HepG2 (cell line): ENCODE data around the gene CNGA1. TPM values are rescaled to one million over a fixed set of nuclear protein-coding genes. Genes with fewer than 3 reads are reported as not detected.

Experiments used
- DMAP1 ChIP-seq: IDR thresholded peaks from 2 replicates; pipeline ENCODE4 v1.6.1; 2016
- FOXA1 ChIP-seq, 2 experiments: fragments of 450-650 bp in 1 of 2; sonication (generic) in 1 of 2; formaldehyde crosslinking in 1 of 2; IDR thresholded peaks; 2 replicates each; pipeline versions ENCODE4 v1.4.0 to v1.6.1; 2016 to 2020; ENCODE audit warnings: missing genetic modification reagents in 1 of 2
- JDP2 ChIP-seq: sonication (generic); formaldehyde crosslinking; IDR thresholded peaks from 2 replicates; pipeline ENCODE4 v1.8.1; 2022; ENCODE audit warnings: missing genetic modification reagents, borderline replicate concordance
- MBNL3 ChIP-seq: fragments of 250-450 bp; sonication (Bioruptor Pico); conservative IDR thresholded peaks from 2 replicates; pipeline ENCODE4 v1.8.0; 2022; ENCODE audit warnings: mild to moderate bottlenecking, inconsistent platforms
- MIXL1 ChIP-seq: IDR thresholded peaks from 2 replicates; pipeline ENCODE4 v1.6.1; 2016
- MTA1 ChIP-seq: sonication (generic); formaldehyde crosslinking; IDR thresholded peaks from 2 replicates; pipeline ENCODE4 v1.4.0; 2020; ENCODE audit warnings: missing genetic modification reagents, mild to moderate bottlenecking, borderline replicate concordance
- RBM22 ChIP-seq: fragments of 200-400 bp; formaldehyde crosslinking; optimal IDR thresholded peaks from 2 replicates; pipeline ENCODE3; 2017; ENCODE audit warnings: mild to moderate bottlenecking, low read length, moderate library complexity
- SNAI1 ChIP-seq: sonication (generic); formaldehyde crosslinking; IDR thresholded peaks from 2 replicates; pipeline ENCODE4 v1.5.0; 2020; ENCODE audit warnings: mild to moderate bottlenecking, missing genetic modification reagents, borderline replicate concordance
- SP1 ChIP-seq, 2 experiments: fragments of 450-650 bp in 1 of 2; sonication (generic) in 1 of 2; formaldehyde crosslinking in 1 of 2; IDR thresholded peaks; 2 replicates each; pipeline versions ENCODE4 v1.4.0 to v1.6.1; 2016 to 2020; ENCODE audit warnings: missing genetic modification reagents in 1 of 2
- THYN1 ChIP-seq: sonication (generic); formaldehyde crosslinking; IDR thresholded peaks from 2 replicates; pipeline ENCODE4 v1.8.1; 2023; ENCODE audit warnings: low read depth, mild to moderate bottlenecking, moderate library complexity, missing genetic modification reagents, borderline replicate concordance
- ZFP1 ChIP-seq: IDR thresholded peaks from 2 replicates; pipeline ENCODE4 v1.6.1; 2016
- ZNF124 ChIP-seq: sonication (generic); formaldehyde crosslinking; IDR thresholded peaks from 2 replicates; pipeline ENCODE4 v1.4.0; 2020; ENCODE audit warnings: missing genetic modification reagents
- ZNF446 ChIP-seq: sonication (generic); formaldehyde crosslinking; IDR thresholded peaks from 2 replicates; pipeline ENCODE4 v1.5.0; 2020; ENCODE audit warnings: mild to moderate bottlenecking, missing genetic modification reagents
- ZNF468 ChIP-seq: sonication (generic); formaldehyde crosslinking; IDR thresholded peaks from 2 replicates; pipeline ENCODE4 v1.8.0; 2022; ENCODE audit warnings: mild to moderate bottlenecking, moderate library complexity, missing genetic modification reagents
- ZNF570 ChIP-seq: sonication (generic); formaldehyde crosslinking; IDR thresholded peaks from 2 replicates; pipeline ENCODE4 v1.4.0; 2020; ENCODE audit warnings: mild to moderate bottlenecking, missing genetic modification reagents, borderline replicate concordance
- polyA plus RNA-seq, 8 experiments: library from polyadenylated mRNA; depleted of rRNA in 3 of 8; stranded (reverse) in 7 of 8; unstranded in 1 of 8; fragments of >200 nt; fragmentation: Illumina TruSeq in 4 of 8; extraction: Trizol in 4 of 8; gene quantifications; 2 replicates each; pipeline versions ENCODE4 v1.2.1 to v1.2.3, GENCODE V29; 2011 to 2016; ENCODE audit warnings: low read depth in 4 of 8, missing spikeins in 1 of 8, mixed read lengths in 1 of 8; ENCODE audit not compliant: insufficient read depth in 1 of 8
- total RNA-seq, 5 experiments: library from RNA; depleted of rRNA; stranded (reverse); fragments of >200 nt; fragmentation: Illumina TruSeq; extraction: Trizol; gene quantifications; 2 replicates each; pipeline ENCODE4 v1.2.3, GENCODE V29; 2016; ENCODE audit warnings: low read depth in 1 of 5
- TF ChIP-seq, protein P1 (sequence below): IDR thresholded peaks from 2 replicates; pipeline ENCODE4 v1.6.1; 2016; ENCODE audit warnings: low read depth, control low read depth
- TF ChIP-seq, protein P2 (sequence below): sonication (generic); formaldehyde crosslinking; IDR thresholded peaks from 2 replicates; pipeline ENCODE4 v1.4.0; 2020; ENCODE audit warnings: mild to moderate bottlenecking, missing genetic modification reagents
- TF ChIP-seq, protein P3 (sequence below): sonication (generic); formaldehyde crosslinking; IDR thresholded peaks from 2 replicates; pipeline ENCODE4 v1.4.0; 2020; ENCODE audit warnings: missing genetic modification reagents
- TF ChIP-seq, protein P4 (sequence below): sonication (generic); formaldehyde crosslinking; IDR thresholded peaks from 2 replicates; pipeline ENCODE4 v1.4.0; 2020; ENCODE audit warnings: missing genetic modification reagents, borderline replicate concordance

CNGA1 gene
- total and polyA plus RNA-seq, 2 of the 13 experiments (the other 11 are each of a cell fraction or from before 2014, with no cell fraction given), result 0.22 to 0.40 TPM

DNA sequence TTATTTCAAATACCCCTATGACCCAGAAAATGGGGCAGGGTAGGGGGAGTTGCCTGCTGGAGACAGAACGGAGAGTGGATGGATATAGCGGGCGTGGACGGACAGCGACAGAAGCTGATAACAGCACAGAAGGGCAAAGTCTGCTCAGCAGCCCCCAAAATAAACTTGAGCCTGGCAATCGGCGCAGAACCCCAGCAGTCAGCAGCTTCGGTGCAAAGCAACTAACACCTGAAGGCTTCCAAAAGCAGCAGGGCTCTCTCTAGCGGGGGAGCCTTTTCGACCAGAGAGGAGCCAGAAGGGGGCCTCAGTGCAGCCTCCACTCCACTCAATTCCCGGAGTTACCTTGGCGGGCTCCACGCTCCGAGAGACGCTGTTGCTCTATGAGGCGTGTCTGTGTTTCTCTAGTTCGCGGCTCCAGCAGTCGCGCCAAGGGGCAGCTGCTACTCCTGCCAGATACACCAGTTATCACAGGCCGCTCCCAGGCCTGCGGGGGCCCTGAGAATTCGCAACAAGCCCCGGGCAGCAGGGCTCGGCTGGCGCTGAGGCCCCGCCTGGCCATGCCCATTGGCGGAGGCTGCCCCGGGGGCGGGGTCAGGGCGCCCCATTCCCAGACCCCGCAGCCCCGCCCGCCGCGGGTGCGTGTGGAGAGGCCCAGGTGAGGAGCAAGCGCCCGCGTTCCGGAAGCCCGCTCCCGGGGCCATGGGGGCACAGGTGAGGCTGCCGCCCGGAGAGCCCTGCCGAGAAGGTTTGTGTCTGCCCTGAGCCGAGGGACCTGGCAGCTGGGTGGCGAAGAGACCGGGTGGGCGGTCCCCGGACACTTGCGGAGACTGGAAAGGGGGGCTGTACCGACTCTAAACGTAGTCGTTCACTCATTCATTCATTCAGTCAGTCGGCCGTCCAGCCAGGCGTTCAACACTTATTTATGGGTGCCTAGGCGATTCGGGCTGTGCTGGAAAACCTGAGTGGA, at the start of gene CNGA1, which contains the start of gene NIPAL1 (continued):
- TF ChIP-seq, protein P1, sequence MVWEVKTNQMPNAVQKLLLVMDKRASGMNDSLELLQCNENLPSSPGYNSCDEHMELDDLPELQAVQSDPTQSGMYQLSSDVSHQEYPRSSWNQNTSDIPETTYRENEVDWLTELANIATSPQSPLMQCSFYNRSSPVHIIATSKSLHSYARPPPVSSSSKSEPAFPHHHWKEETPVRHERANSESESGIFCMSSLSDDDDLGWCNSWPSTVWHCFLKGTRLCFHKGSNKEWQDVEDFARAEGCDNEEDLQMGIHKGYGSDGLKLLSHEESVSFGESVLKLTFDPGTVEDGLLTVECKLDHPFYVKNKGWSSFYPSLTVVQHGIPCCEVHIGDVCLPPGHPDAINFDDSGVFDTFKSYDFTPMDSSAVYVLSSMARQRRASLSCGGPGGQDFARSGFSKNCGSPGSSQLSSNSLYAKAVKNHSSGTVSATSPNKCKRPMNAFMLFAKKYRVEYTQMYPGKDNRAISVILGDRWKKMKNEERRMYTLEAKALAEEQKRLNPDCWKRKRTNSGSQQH, result no peak
- no peak for TF ChIP-seq ZNF468 (CRISPR knock-in tag)
- no peak for TF ChIP-seq SNAI1 (CRISPR knock-in tag)
- TF ChIP-seq, protein P2, sequence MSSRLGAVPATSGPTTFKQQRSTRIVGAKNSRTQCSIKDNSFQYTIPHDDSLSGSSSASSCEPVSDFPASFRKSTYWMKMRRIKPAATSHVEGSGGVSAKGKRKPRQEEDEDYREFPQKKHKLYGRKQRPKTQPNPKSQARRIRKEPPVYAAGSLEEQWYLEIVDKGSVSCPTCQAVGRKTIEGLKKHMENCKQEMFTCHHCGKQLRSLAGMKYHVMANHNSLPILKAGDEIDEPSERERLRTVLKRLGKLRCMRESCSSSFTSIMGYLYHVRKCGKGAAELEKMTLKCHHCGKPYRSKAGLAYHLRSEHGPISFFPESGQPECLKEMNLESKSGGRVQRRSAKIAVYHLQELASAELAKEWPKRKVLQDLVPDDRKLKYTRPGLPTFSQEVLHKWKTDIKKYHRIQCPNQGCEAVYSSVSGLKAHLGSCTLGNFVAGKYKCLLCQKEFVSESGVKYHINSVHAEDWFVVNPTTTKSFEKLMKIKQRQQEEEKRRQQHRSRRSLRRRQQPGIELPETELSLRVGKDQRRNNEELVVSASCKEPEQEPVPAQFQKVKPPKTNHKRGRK, result no peak
- TF ChIP-seq ZNF570 (CRISPR knock-in tag), result no peak
- no peak for TF ChIP-seq ZNF446 (CRISPR knock-in tag)
- peak; percentile 41 for TF ChIP-seq DMAP1 (CRISPR knock-in tag)
- peak; percentile 24; the same call in 1 of the 2 replicates for TF ChIP-seq ZNF124 (CRISPR knock-in tag)
- no peak for TF ChIP-seq MIXL1 (CRISPR knock-in tag)
- 0 out of 2 replicates have a peak, but pooled peaks have one; percentile 34 for TF ChIP-seq THYN1 (CRISPR knock-in tag)
- TF ChIP-seq, protein P3, sequence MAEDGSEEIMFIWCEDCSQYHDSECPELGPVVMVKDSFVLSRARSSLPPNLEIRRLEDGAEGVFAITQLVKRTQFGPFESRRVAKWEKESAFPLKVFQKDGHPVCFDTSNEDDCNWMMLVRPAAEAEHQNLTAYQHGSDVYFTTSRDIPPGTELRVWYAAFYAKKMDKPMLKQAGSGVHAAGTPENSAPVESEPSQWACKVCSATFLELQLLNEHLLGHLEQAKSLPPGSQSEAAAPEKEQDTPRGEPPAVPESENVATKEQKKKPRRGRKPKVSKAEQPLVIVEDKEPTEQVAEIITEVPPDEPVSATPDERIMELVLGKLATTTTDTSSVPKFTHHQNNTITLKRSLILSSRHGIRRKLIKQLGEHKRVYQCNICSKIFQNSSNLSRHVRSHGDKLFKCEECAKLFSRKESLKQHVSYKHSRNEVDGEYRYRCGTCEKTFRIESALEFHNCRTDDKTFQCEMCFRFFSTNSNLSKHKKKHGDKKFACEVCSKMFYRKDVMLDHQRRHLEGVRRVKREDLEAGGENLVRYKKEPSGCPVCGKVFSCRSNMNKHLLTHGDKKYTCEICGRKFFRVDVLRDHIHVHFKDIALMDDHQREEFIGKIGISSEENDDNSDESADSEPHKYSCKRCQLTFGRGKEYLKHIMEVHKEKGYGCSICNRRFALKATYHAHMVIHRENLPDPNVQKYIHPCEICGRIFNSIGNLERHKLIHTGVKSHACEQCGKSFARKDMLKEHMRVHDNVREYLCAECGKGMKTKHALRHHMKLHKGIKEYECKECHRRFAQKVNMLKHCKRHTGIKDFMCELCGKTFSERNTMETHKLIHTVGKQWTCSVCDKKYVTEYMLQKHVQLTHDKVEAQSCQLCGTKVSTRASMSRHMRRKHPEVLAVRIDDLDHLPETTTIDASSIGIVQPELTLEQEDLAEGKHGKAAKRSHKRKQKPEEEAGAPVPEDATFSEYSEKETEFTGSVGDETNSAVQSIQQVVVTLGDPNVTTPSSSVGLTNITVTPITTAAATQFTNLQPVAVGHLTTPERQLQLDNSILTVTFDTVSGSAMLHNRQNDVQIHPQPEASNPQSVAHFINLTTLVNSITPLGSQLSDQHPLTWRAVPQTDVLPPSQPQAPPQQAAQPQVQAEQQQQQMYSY (CRISPR knock-in tag), result no peak
- TF ChIP-seq, protein P4, sequence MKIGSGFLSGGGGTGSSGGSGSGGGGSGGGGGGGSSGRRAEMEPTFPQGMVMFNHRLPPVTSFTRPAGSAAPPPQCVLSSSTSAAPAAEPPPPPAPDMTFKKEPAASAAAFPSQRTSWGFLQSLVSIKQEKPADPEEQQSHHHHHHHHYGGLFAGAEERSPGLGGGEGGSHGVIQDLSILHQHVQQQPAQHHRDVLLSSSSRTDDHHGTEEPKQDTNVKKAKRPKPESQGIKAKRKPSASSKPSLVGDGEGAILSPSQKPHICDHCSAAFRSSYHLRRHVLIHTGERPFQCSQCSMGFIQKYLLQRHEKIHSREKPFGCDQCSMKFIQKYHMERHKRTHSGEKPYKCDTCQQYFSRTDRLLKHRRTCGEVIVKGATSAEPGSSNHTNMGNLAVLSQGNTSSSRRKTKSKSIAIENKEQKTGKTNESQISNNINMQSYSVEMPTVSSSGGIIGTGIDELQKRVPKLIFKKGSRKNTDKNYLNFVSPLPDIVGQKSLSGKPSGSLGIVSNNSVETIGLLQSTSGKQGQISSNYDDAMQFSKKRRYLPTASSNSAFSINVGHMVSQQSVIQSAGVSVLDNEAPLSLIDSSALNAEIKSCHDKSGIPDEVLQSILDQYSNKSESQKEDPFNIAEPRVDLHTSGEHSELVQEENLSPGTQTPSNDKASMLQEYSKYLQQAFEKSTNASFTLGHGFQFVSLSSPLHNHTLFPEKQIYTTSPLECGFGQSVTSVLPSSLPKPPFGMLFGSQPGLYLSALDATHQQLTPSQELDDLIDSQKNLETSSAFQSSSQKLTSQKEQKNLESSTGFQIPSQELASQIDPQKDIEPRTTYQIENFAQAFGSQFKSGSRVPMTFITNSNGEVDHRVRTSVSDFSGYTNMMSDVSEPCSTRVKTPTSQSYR, result peak; percentile 21; the same call in 1 of the 2 replicates
- TF ChIP-seq ZFP1 (CRISPR knock-in tag), result no peak
- peak; percentile 37; the same call in 1 of the 2 replicates for TF ChIP-seq MTA1 (CRISPR knock-in tag)
- no peak for TF ChIP-seq RBM22
- TF ChIP-seq SP1 (IDR thresholded peaks at IDR 0.05), result no peak
- TF ChIP-seq SP1 (CRISPR knock-in tag; IDR thresholded peaks at IDR 0.05), result no peak
- no peak for TF ChIP-seq FOXA1 (IDR thresholded peaks at IDR 0.05)
- no peak for TF ChIP-seq FOXA1 (CRISPR knock-in tag; IDR thresholded peaks at IDR 0.05)
- no peak for TF ChIP-seq MBNL3 (CRISPR knock-in tag)
- TF ChIP-seq JDP2 (CRISPR knock-in tag), result no peak
